ENCODE measurements around the gene ALDH18A1. TPM values are rescaled to one million over a fixed set of nuclear protein-coding genes. Genes with fewer than 3 reads are reported as not detected.

Gene ALDH18A1
- total RNA-seq, 1 experiment from 2014 or later = 87.6 TPM

DNA sequence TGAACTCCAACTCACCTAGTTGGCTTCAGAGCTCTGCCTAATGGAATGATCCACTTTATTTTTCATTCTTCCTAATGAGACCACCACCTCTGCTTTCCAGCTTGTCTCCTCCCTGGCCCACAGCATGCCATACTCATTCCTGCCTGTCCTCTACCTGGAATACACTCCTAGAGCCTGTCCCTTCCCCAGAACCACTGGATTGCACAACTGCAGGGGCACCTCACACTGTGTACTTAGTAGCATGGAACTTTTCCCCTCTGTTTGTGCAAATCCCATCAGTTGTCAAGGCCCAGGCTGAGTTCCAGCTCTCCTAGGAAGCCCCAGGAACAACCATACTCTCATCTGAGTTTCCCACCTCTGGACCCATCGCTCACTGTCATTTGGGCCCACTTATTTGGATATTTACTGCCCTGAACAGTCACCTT is 15.6 kb downstream of the ALDH18A1 start:
- no peaks in the 10 kb centered on the region for H3K9me3 ChIP-seq (ENCODE audit: control insufficient read depth in 1 of 2, insufficient read depth in 1 of 2, low read depth in 1 of 2, low read length in 2 of 2)
- no peak for DNase-seq (ENCODE audit: low read depth, low spot score)
- RAD21 ChIA-PET (ENCODE audit: low non-redundant PET in 1 of 2, low total read pairs in 2 of 2, uncharacterized antibody in 2 of 2, unreplicated experiment in 2 of 2) = no interaction called here
- no peak for ATAC-seq
- intact Hi-C loops (cut with micrococcal nuclease) = no loop called here
- POLR2A ChIA-PET = no interaction called here
- CTCF ChIA-PET = no interaction called here
- H3K4me3 ChIP-seq (replicated peaks in 1 of 2; ENCODE audit: low read depth in 1 of 2, low read length in 2 of 2) = no peak overlapping the region
- H3K4me2 ChIP-seq (ENCODE audit: low read length) = no peak overlapping the region
- no peaks in the 10 kb centered on the region for H3K4me1 ChIP-seq (ENCODE audit: control insufficient read depth in 1 of 2, insufficient read depth in 2 of 2, low read length in 2 of 2)
- peaks cover 11% of the 10 kb centered on the region for H3K79me2 ChIP-seq (ENCODE audit: insufficient read depth, low read length)
- H3K27me3 ChIP-seq (ENCODE audit: insufficient read depth, low read length) = no peaks in the 10 kb centered on the region
- BruUV-seq (replicated peaks) = no TSS peak
- H4K20me1 ChIP-seq (ENCODE audit: insufficient read depth) = no peaks in the 10 kb centered on the region
- H3K36me3 ChIP-seq (ENCODE audit: control insufficient read depth in 1 of 2, insufficient read depth in 2 of 2, low read length in 2 of 2) = peaks cover 20 to 40% of the 10 kb centered on the region in 2 experiments; a peak in 3 of 4 replicates
- H3K27ac ChIP-seq (ENCODE audit: low read depth, low read length) = no peak overlapping the region
- H3K9ac ChIP-seq (ENCODE audit: low read length) = no peak overlapping the region
- TF ChIP-seq CBX3 (IDR thresholded peaks at IDR 0.05; ENCODE audit: low read depth) = no peak
- no peak for TF ChIP-seq EGR1 (IDR thresholded peaks at IDR 0.05; ENCODE audit: low read depth)
- no peaks in the 10 kb centered on the region for H3K9me2 ChIP-seq (ENCODE audit: insufficient read depth)
- no peak overlapping the region for H2AFZ ChIP-seq (ENCODE audit: low read depth, low read length, poor library complexity, severe bottlenecking)

DNA sequence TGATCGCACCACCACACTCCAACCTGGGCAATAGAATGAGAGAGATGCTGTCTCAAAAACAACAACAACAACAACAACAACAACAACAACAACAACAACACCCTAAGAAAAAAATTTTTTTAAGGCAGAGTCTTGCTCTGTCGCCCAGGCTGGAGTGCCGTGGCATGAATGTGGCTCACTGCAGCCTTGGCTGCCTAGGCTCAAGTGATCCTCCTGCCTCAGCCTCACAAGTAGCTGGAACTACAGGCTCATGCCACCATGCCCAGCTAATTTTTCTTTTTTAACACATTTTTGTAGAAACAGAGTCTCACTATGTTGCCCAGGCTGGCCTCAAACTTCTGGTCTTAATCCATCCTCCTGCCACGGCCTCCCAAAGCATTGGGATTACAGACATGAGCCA is 18.6 kb downstream of the ALDH18A1 start:
- no peak for ATAC-seq
- Histone ChIP-seq H3K9ac (ENCODE audit: low read length) (no peak overlapping the region), H4K20me1 (ENCODE audit: insufficient read depth) (no peaks in the 10 kb centered on the region), H3K79me2 (ENCODE audit: insufficient read depth, low read length) (no peaks in the 10 kb centered on the region), H3K9me2 (ENCODE audit: insufficient read depth) (no peaks in the 10 kb centered on the region), H3K36me3 (ENCODE audit: control insufficient read depth in 1 of 2, insufficient read depth in 2 of 2, low read length in 2 of 2) (peaks cover 32 to 50% of the 10 kb centered on the region in 2 experiments; a peak in 3 of 4 replicates), H3K4me3 (replicated peaks in 1 of 2; ENCODE audit: low read depth in 1 of 2, low read length in 2 of 2) (no peak overlapping the region), H3K4me2 (ENCODE audit: low read length) (no peak overlapping the region), H3K4me1 (ENCODE audit: control insufficient read depth in 1 of 2, insufficient read depth in 2 of 2, low read length in 2 of 2) (no peaks in the 10 kb centered on the region), H3K27ac (ENCODE audit: low read depth, low read length) (no peak overlapping the region), H2AFZ (ENCODE audit: low read depth, low read length, poor library complexity, severe bottlenecking) (no peak overlapping the region), H3K9me3 (ENCODE audit: control insufficient read depth in 1 of 2, insufficient read depth in 1 of 2, low read depth in 1 of 2, low read length in 2 of 2) (no peaks in the 10 kb centered on the region), H3K27me3 (ENCODE audit: insufficient read depth, low read length) (no peaks in the 10 kb centered on the region)
- RAD21 ChIA-PET (ENCODE audit: low non-redundant PET in 1 of 2, low total read pairs in 2 of 2, uncharacterized antibody in 2 of 2, unreplicated experiment in 2 of 2) = no interaction called here
- DNase-seq (ENCODE audit: low read depth, low spot score) = no peak
- BruUV-seq (replicated peaks) = no TSS peak
- intact Hi-C loops (cut with micrococcal nuclease) = no loop called here
- CTCF ChIA-PET = no interaction called here
- TF ChIP-seq SRF (IDR thresholded peaks at IDR 0.05; ENCODE audit: low read depth) = no peak
- no peak for TF ChIP-seq FOSL1 (IDR thresholded peaks at IDR 0.05; ENCODE audit: low read depth)
- TF ChIP-seq YY1 (IDR thresholded peaks at IDR 0.05; ENCODE audit: extremely low read depth, insufficient replicate concordance, low read depth, low read length) = no peak
- TF ChIP-seq EZH2phosphoT487 (IDR thresholded peaks at IDR 0.05; ENCODE audit: borderline replicate concordance) = no peak
- POLR2A ChIA-PET = no interaction called here
